Endothelial cell of umbilical vein (primary cell): Measurements from ENCODE around the gene MAP4K5.

Source experiments
- CTCF ChIP-seq, 2 donors: IDR thresholded peaks; 1 replicate in 1 of 2; 2 replicates in 1 of 2; pipeline ENCODE4 v1.5.1; 2011; ENCODE audit warnings: low read length in 2 of 2, mild to moderate bottlenecking in 2 of 2, moderate library complexity in 2 of 2, control low read depth in 1 of 2, inconsistent platforms in 1 of 2, low read depth in 1 of 2; ENCODE audit not compliant: insufficient read depth in 1 of 2; ENCODE audit errors: extremely low read depth in 1 of 2
- EZH2 ChIP-seq: IDR thresholded peaks from 2 replicates; pipeline ENCODE4 v1.6.1; 2012; ENCODE audit warnings: borderline replicate concordance, low read depth, mild to moderate bottlenecking, moderate library complexity, low read length, inconsistent platforms; ENCODE audit not compliant: severe bottlenecking
- JUN ChIP-seq: IDR thresholded peaks from 2 replicates; pipeline ENCODE4 v1.6.1; 2011; ENCODE audit warnings: borderline replicate concordance, low read depth; ENCODE audit not compliant: insufficient read length, insufficient read depth
- MYC ChIP-seq: IDR thresholded peaks from one replicate; pipeline ENCODE4 v1.6.1; 2011; ENCODE audit warnings: mild to moderate bottlenecking, low read depth, low read length
- POLR2A ChIP-seq: IDR thresholded peaks from 2 replicates; pipeline ENCODE4 v1.6.1; 2012; ENCODE audit warnings: low read depth, mild to moderate bottlenecking, control low read depth, low read length
- POLR2AphosphoS5 ChIP-seq: IDR thresholded peaks from 2 replicates; pipeline ENCODE4 v1.6.1; 2012; ENCODE audit warnings: low read depth, mild to moderate bottlenecking, control low read depth, low read length, moderate library complexity; ENCODE audit not compliant: insufficient read depth

GRCh38 chr14:50550294-50550693 is 17.9 kb upstream of the MAP4K5 start:
- TF ChIP-seq CTCF (IDR thresholded peaks at IDR 0.05; ENCODE audit: extremely low read depth in 1 of 2, insufficient read depth in 1 of 2, low read depth in 1 of 2, low read length in 2 of 2) = no peak
- TF ChIP-seq POLR2A = no peak
- no peak for TF ChIP-seq POLR2AphosphoS5
- TF ChIP-seq MYC = no peak
- TF ChIP-seq EZH2 = no peak
- TF ChIP-seq JUN = no peak
